Parathyroid adenoma (tissue), 2 donors: Measurements from ENCODE around the gene WEE1.
A peak's percentile ranks its signal among the peaks of the same experiment; 100 is the strongest.

Source experiments
- H2AFZ ChIP-seq: fragments of 300-600 bp; sonication (generic); one replicate; pipeline ENCODE4 v1.7.0; 2017; ENCODE audit warnings: antibody characterized with exemption, mild to moderate bottlenecking
- H3K27ac ChIP-seq: fragments of 300-600 bp; sonication (generic); one replicate; pipeline ENCODE4 v1.7.0; 2017
- H3K27me3 ChIP-seq: fragments of 300-600 bp; sonication (generic); one replicate; pipeline ENCODE4 v1.7.0; 2017; ENCODE audit warnings: low read length; ENCODE audit not compliant: control insufficient read depth, insufficient read depth
- H3K36me3 ChIP-seq: fragments of 300-600 bp; sonication (generic); one replicate; pipeline ENCODE4 v1.7.0; 2017; ENCODE audit warnings: low read length; ENCODE audit not compliant: control insufficient read depth, insufficient read depth
- H3K4me1 ChIP-seq: fragments of 300-600 bp; sonication (generic); one replicate; pipeline ENCODE4 v1.7.0; 2017; ENCODE audit warnings: control low read depth
- H3K4me2 ChIP-seq: fragments of 300-600 bp; sonication (generic); one replicate; pipeline ENCODE4 v1.7.0; 2017; ENCODE audit warnings: low read length
- H3K4me3 ChIP-seq: fragments of 300-600 bp; sonication (generic); one replicate; pipeline ENCODE4 v1.7.0; 2017; ENCODE audit warnings: low read depth, low read length
- H3K79me2 ChIP-seq: fragments of 300-600 bp; sonication (generic); one replicate; pipeline ENCODE4 v1.7.0; 2017; ENCODE audit warnings: control low read depth
- H3K9ac ChIP-seq: fragments of 300-600 bp; sonication (generic); one replicate; pipeline ENCODE4 v1.7.0; 2017; ENCODE audit warnings: mild to moderate bottlenecking
- H3K9me3 ChIP-seq: fragments of 300-600 bp; sonication (generic); one replicate; pipeline ENCODE4 v1.7.0; 2017; ENCODE audit warnings: low read length; ENCODE audit not compliant: control insufficient read depth
- TF ChIP-seq, protein P1 (sequence below): fragments of 300-600 bp; sonication (generic); IDR thresholded peaks from one replicate; pipeline ENCODE4 v1.7.0; 2017; ENCODE audit warnings: antibody characterized with exemption, mild to moderate bottlenecking
- donor health status: primary hyperparathyroidism.

Gene WEE1

DNA sequence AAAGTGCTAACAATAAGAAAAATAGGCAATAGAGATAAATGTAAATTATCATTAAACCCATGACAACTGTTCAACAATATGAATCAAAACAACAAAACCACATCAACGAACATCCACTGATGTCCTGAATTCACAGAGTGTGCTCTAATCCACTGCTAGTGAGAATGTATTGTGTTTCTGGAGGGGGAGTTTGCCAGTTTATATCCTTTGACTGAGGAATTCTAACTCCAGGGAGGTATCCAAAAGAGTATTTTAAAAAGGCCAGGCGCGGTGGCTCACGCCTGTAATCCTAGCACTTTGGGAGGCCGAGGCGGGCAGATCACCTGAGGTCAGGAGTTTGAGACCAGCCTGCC, 1.7 kb upstream of the WEE1 start:
- Histone ChIP-seq H3K9me3 (no peaks in the 10 kb centered on the region), H3K4me2 (no peak overlapping the region), H3K36me3 (no peaks in the 10 kb centered on the region), H3K9ac (no peak overlapping the region), H3K4me1 (peaks cover 10% of the 10 kb centered on the region), H2AFZ (no peak overlapping the region), H3K79me2 (no peaks in the 10 kb centered on the region), H3K27me3 (no peaks in the 10 kb centered on the region), H3K4me3 (no peak overlapping the region), H3K27ac (no peak overlapping the region)
- TF ChIP-seq, protein P1, sequence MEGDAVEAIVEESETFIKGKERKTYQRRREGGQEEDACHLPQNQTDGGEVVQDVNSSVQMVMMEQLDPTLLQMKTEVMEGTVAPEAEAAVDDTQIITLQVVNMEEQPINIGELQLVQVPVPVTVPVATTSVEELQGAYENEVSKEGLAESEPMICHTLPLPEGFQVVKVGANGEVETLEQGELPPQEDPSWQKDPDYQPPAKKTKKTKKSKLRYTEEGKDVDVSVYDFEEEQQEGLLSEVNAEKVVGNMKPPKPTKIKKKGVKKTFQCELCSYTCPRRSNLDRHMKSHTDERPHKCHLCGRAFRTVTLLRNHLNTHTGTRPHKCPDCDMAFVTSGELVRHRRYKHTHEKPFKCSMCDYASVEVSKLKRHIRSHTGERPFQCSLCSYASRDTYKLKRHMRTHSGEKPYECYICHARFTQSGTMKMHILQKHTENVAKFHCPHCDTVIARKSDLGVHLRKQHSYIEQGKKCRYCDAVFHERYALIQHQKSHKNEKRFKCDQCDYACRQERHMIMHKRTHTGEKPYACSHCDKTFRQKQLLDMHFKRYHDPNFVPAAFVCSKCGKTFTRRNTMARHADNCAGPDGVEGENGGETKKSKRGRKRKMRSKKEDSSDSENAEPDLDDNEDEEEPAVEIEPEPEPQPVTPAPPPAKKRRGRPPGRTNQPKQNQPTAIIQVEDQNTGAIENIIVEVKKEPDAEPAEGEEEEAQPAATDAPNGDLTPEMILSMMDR, result no peak

DNA sequence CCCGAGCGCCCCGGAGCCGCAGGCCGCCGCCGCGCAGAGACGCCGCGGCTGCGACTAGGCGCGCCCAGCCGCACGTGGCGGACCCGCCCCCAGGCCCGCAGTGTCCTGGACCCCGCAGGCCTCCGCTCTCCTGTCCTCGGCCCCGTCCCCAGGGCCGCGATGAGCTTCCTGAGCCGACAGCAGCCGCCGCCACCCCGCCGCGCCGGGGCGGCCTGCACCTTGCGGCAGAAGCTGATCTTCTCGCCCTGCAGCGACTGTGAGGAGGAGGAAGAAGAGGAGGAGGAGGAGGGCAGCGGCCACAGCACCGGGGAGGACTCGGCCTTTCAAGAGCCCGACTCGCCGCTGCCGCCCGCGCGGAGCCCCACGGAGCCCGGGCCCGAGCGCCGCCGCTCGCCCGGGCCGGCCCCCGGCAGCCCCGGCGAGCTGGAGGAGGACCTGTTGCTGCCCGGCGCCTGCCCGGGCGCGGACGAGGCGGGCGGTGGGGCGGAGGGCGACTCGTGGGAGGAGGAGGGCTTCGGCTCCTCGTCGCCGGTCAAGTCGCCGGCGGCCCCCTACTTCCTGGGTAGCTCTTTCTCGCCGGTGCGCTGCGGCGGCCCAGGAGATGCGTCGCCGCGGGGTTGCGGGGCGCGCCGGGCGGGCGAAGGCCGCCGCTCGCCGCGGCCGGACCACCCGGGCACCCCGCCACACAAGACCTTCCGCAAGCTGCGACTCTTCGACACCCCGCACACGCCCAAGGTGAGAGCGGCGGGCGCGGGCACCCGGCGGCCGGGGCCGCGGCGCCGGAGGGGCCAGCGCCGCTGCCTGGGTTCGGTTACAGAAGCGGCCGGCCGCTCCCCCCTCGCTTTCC, 528 bp downstream of the WEE1 start:
- TF ChIP-seq, protein P1, result no peak
- H3K79me2 ChIP-seq, result no peaks in the 10 kb centered on the region
- H3K9me3 ChIP-seq, result no peaks in the 10 kb centered on the region
- H3K9ac ChIP-seq, result no peak overlapping the region
- H3K4me2 ChIP-seq, result peak overlapping the region; percentile 81
- no peaks in the 10 kb centered on the region for H3K27me3 ChIP-seq
- peak overlapping the region; percentile 77 for H2AFZ ChIP-seq
- H3K4me1 ChIP-seq, result peaks cover 10% of the 10 kb centered on the region
- H3K36me3 ChIP-seq, result no peaks in the 10 kb centered on the region
- peak overlapping the region; percentile 66 for H3K4me3 ChIP-seq
- H3K27ac ChIP-seq, result peak overlapping the region; percentile 89

DNA sequence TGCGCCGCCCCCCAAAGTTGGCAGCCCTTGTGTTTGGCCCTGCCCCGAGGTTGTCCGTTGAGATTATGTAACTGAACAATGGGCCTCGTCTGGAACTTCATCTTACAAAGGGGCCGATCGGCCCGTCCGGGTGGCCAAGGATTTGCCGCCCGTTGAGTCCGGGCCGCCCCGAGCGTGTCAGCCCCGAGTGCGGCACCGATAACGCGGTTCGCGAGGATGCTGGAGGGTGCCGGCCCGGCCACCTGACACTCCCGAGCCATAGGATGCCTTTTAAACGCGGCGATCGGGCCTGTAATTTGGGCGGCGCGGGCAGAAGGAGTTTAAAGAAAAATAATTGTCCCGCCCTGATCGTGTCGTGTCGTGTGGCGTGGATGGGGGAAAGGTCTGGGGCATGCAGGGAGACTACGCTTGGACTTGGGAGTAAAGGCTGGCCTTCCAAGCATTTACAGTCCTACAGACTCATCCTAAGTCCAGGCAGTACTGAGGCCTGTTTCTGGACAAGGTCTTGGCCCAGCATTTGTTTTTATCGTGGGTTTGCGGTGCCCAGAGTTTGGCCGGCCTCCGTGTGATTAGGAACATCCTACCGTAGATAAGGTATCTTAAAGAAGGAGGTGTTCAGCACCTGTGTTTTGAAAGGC, 1.3 kb downstream of the WEE1 start:
- H3K4me1 ChIP-seq, result peaks cover 6% of the 10 kb centered on the region
- no peaks in the 10 kb centered on the region for H3K79me2 ChIP-seq

DNA sequence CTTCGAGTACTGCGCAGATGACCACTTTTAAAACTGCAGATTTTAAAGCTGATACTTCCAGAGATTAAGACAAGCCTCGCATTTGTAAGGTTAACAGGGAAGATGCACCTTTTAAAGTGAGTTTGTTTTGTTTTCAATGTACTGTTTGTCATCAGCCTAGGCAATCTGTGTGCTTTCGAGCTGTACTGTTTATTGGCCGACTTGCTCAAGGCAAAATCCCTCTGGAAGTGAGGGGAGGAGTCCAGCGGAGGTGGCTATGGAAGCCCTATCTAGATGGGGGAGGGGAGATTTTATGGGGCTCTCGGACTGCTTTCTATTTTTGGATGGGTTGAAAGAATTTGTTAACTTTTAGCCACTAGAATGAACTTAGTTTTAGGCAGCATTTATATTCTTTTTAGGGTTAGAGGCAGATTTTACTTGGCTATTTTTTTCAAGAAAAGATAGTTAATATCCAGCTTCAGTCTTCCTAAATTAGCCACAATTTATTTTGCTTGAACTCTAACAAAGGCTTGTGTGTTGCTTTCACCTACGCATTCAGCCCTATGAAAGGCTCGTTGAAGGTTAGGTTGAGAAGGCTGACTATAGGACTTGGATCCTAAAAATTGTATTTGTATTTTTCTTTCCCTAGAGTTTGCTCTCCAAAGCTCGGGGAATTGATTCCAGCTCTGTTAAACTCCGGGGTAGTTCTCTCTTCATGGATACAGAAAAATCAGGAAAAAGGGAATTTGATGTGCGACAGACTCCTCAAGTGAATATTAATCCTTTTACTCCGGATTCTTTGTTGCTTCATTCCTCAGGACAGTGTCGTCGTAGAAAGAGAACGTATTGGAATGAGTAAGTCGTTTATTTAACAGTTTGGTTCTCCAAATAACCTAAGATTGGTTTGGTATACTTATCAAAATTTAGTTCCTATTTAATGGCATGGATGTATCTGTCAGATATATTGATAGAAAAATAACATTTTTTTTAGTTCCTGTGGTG, 2.1 kb downstream of the WEE1 start:
- H3K27ac ChIP-seq, result peak overlapping the region; percentile 89
- H3K36me3 ChIP-seq, result no peaks in the 10 kb centered on the region
- H3K9ac ChIP-seq, result no peak overlapping the region
- H3K4me1 ChIP-seq, result peaks cover 6% of the 10 kb centered on the region
- TF ChIP-seq, protein P1, result no peak
- no peaks in the 10 kb centered on the region for H3K79me2 ChIP-seq
- no peaks in the 10 kb centered on the region for H3K9me3 ChIP-seq
- no peaks in the 10 kb centered on the region for H3K27me3 ChIP-seq
- H3K4me3 ChIP-seq, result peak overlapping the region; percentile 66
- peak overlapping the region; percentile 71 for H3K4me2 ChIP-seq
- peak overlapping the region; percentile 77 for H2AFZ ChIP-seq

More for the DNA sequence above, 1.3 kb downstream of the WEE1 start:
- H3K9ac ChIP-seq, result peak overlapping the region; percentile 58
- H3K27ac ChIP-seq, result peak overlapping the region; percentile 89
- H2AFZ ChIP-seq, result peak overlapping the region; percentile 77
- no peaks in the 10 kb centered on the region for H3K27me3 ChIP-seq
- peak overlapping the region; percentile 71 for H3K4me2 ChIP-seq
- H3K9me3 ChIP-seq, result no peaks in the 10 kb centered on the region
- H3K36me3 ChIP-seq, result no peaks in the 10 kb centered on the region
- TF ChIP-seq, protein P1, result no peak
- H3K4me3 ChIP-seq, result peak overlapping the region; percentile 66
